CD14-positive monocyte (primary cell): Measurements from ENCODE around the gene TTC9C. TPM values are rescaled to one million over a fixed set of nuclear protein-coding genes. Genes with fewer than 3 reads are reported as not detected.

ENCODE experiments used
- DNase-seq, 3 donors: peaks; one replicate each; pipeline ENCODE4 v3.0.0-alpha.2; 2011 to 2022
- H2AFZ ChIP-seq: 2 replicates; pipeline ENCODE4 v1.6.0; 2012; ENCODE audit warnings: mild to moderate bottlenecking, low read depth, low read length, inconsistent platforms; ENCODE audit not compliant: insufficient read depth, poor library complexity, severe bottlenecking
- H3K27ac ChIP-seq, 2 donors: 1 replicate in 1 of 2; 2 replicates in 1 of 2; pipeline ENCODE4 v1.5.1; 2012 to 2013; ENCODE audit warnings: low read length in 2 of 2, control low read depth in 1 of 2, inconsistent platforms in 1 of 2, low read depth in 1 of 2, mild to moderate bottlenecking in 1 of 2
- H3K27me3 ChIP-seq, 2 donors: one replicate each; pipeline versions ENCODE4 v1.6.0 to v1.6.1; 2011 to 2013; ENCODE audit warnings: low read length in 2 of 2; ENCODE audit not compliant: control insufficient read depth in 2 of 2, insufficient read depth in 2 of 2
- H3K36me3 ChIP-seq, 2 donors: replicated peaks in 1 of 2; 1 replicate in 1 of 2; 2 replicates in 1 of 2; pipeline versions ENCODE4 v1.5.1 to v1.6.1; 2012 to 2013; ENCODE audit warnings: low read length in 2 of 2, control low read depth in 1 of 2, inconsistent platforms in 1 of 2, mild to moderate bottlenecking in 1 of 2; ENCODE audit not compliant: insufficient read depth in 2 of 2, control insufficient read depth in 1 of 2
- H3K4me1 ChIP-seq, 2 donors: 1 replicate in 1 of 2; 2 replicates in 1 of 2; pipeline versions ENCODE4 v1.5.1 to v1.6.1; 2012 to 2013; ENCODE audit warnings: low read length in 2 of 2, control low read depth in 1 of 2, inconsistent platforms in 1 of 2, mild to moderate bottlenecking in 1 of 2, moderate library complexity in 1 of 2; ENCODE audit not compliant: insufficient read depth in 2 of 2, control insufficient read depth in 1 of 2
- H3K4me2 ChIP-seq: replicated peaks from 2 replicates; pipeline ENCODE3; 2012; ENCODE audit warnings: low read length, moderate library complexity, mild to moderate bottlenecking; ENCODE audit not compliant: poor library complexity, severe bottlenecking; ENCODE audit errors: extremely low read depth
- H3K4me3 ChIP-seq, 3 experiments: fragments of 200-600 bp in 1 of 3; sonication (generic) in 1 of 3; replicated peaks in 1 of 3; 1 replicate in 2 of 3; 2 replicates in 1 of 3; pipeline ENCODE4 v1.5.1; 2011 to 2013; ENCODE audit warnings: low read length in 3 of 3, mild to moderate bottlenecking in 3 of 3, control low read depth in 2 of 3, low read depth in 2 of 3, inconsistent platforms in 1 of 3, moderate library complexity in 1 of 3
- H3K79me2 ChIP-seq: 2 replicates; pipeline ENCODE4 v1.6.0; 2012; ENCODE audit warnings: mild to moderate bottlenecking, control low read depth, inconsistent platforms, low read length, moderate library complexity; ENCODE audit not compliant: insufficient read depth
- H3K9ac ChIP-seq: 2 replicates; pipeline ENCODE4 v1.6.0; 2017; ENCODE audit warnings: low read length, mild to moderate bottlenecking; ENCODE audit not compliant: insufficient read depth, poor library complexity, severe bottlenecking
- H3K9me3 ChIP-seq, 2 donors: replicated peaks in 1 of 2; 1 replicate in 1 of 2; 2 replicates in 1 of 2; pipeline versions ENCODE4 v1.5.1 to v1.6.1; 2012 to 2013; ENCODE audit warnings: low read length in 2 of 2, control low read depth in 1 of 2; ENCODE audit not compliant: control insufficient read depth in 1 of 2, insufficient read depth in 1 of 2
- H4K20me1 ChIP-seq: 2 replicates; pipeline ENCODE4 v1.6.0; 2012; ENCODE audit warnings: mild to moderate bottlenecking, low read length, control low read depth, moderate library complexity; ENCODE audit not compliant: insufficient read depth
- H3K27ac Mint-ChIP-seq, 7 donors: one replicate each; pipeline ENCODE4 v1.8.0; 2020; ENCODE audit warnings: mild to moderate bottlenecking in 7 of 7, mixed read lengths in 7 of 7, moderate library complexity in 6 of 7, inconsistent platforms in 2 of 7
- H3K27me3 Mint-ChIP-seq, 3 donors: one replicate each; pipeline ENCODE4 v1.8.0; 2021 to 2022; ENCODE audit warnings: low read depth in 3 of 3, mild to moderate bottlenecking in 3 of 3, mixed read lengths in 3 of 3, moderate library complexity in 3 of 3, inconsistent platforms in 1 of 3
- H3K36me3 Mint-ChIP-seq, 2 donors: one replicate each; pipeline ENCODE4 v1.8.0; 2020; ENCODE audit warnings: mixed read lengths in 2 of 2, inconsistent platforms in 1 of 2, mild to moderate bottlenecking in 1 of 2
- H3K4me1 Mint-ChIP-seq: one replicate; pipeline ENCODE4 v1.8.0; 2020; ENCODE audit warnings: mild to moderate bottlenecking, mixed read lengths
- H3K4me3 Mint-ChIP-seq, 2 donors: one replicate each; pipeline ENCODE4 v1.8.0; 2020; ENCODE audit warnings: mild to moderate bottlenecking in 2 of 2, mixed read lengths in 2 of 2, moderate library complexity in 1 of 2
- H3K9me3 Mint-ChIP-seq, 7 donors: one replicate each; pipeline ENCODE4 v1.8.0; 2020 to 2022; ENCODE audit warnings: mixed read lengths in 7 of 7, mild to moderate bottlenecking in 6 of 7, moderate library complexity in 6 of 7, inconsistent platforms in 2 of 7
- CTCF ChIP-seq: fragments of 200-600 bp; IDR thresholded peaks from one replicate; pipeline ENCODE4 v1.8.0; 2022; ENCODE audit warnings: antibody characterized with exemption, mild to moderate bottlenecking
- WGBS: methylation state at CpG from one replicate; pipeline ENCODE4 v1.1.5; 2013; ENCODE audit warnings: missing lambda C conversion rate; ENCODE audit not compliant: insufficient coverage; 5-methylcytosine and 5-hydroxymethylcytosine counted together
- intact Hi-C, 2 donors: fragments of 100-400 bp; cut with micrococcal nuclease; formaldehyde crosslinking; loops; one replicate each; pipeline versions ENCODE4 v1.15.0 to v1.15.1; 2023
- polyA plus RNA-seq, 3 donors: library from polyadenylated mRNA; depleted of rRNA in 1 of 3; unstranded in 2 of 3; stranded (reverse) in 1 of 3; fragments of 300-500 nt in 2 of 3; fragments of >200 nt in 1 of 3; fragmentation: Illumina TruSeq in 2 of 3; gene quantifications; 1 replicate in 2 of 3; 2 replicates in 1 of 3; pipeline ENCODE4 v1.2.3, GENCODE V29; 2012 to 2021

The TTC9C gene
- polyA plus RNA-seq, 3 donors: 17.9 to 21.6 (median 20.4) TPM

DNA sequence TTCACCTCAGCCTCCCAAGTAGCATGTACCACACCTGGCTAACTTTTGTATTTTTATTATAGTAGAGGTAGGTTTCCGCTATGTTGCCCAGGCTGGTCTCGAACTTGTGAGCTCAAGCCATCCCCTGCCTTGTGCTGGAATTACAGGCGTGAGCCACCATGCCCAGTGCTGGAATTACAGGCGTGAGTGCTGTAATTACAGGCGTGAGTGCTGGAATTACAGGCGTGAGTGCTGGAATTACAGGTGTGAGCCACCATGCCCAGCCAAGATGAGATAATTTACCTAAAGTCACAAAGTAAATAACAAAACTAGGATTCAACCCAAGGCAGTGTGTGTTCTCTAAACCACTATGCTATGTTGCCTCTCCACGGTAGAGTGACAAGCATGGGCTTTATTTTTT lies 45.8 kb upstream of the TTC9C start:
- Histone ChIP-seq H3K27me3 (peaks cover 2 to 10% of the 10 kb centered on the region in 2 donors), H3K9me3 (no peaks in the 10 kb centered on the region), H2AFZ (peak overlapping the region; percentile 13), H3K4me3 (no peak overlapping the region), H4K20me1 (peaks cover 6% of the 10 kb centered on the region), H3K79me2 (peaks cover 15% of the 10 kb centered on the region), H3K9ac (no peak overlapping the region), H3K4me1 (peaks cover 13 to 18% of the 10 kb centered on the region in 2 donors), H3K27ac (no peak overlapping the region), H3K4me2 (no peak overlapping the region), H3K36me3 (peaks cover 5% of the 10 kb centered on the region in 2 donors)
- intact Hi-C loops: no loop called here
- peak overlapping the region in 1 of 7 donors; percentile 80 for H3K27ac Mint-ChIP-seq
- peaks cover 18% of the 10 kb centered on the region for H3K4me1 Mint-ChIP-seq
- no peak for DNase-seq
- H3K4me3 Mint-ChIP-seq: no peak overlapping the region
- no peaks in the 10 kb centered on the region for H3K9me3 Mint-ChIP-seq
- H3K27me3 Mint-ChIP-seq: peaks cover 10 to 16% (median 13%) of the 10 kb centered on the region in 3 donors
- H3K36me3 Mint-ChIP-seq: peaks cover 6 to 8% of the 10 kb centered on the region in 2 donors
- TF ChIP-seq CTCF: no peak
- WGBS: 100% methylated on average over 2 of the region's 7 CpGs

DNA sequence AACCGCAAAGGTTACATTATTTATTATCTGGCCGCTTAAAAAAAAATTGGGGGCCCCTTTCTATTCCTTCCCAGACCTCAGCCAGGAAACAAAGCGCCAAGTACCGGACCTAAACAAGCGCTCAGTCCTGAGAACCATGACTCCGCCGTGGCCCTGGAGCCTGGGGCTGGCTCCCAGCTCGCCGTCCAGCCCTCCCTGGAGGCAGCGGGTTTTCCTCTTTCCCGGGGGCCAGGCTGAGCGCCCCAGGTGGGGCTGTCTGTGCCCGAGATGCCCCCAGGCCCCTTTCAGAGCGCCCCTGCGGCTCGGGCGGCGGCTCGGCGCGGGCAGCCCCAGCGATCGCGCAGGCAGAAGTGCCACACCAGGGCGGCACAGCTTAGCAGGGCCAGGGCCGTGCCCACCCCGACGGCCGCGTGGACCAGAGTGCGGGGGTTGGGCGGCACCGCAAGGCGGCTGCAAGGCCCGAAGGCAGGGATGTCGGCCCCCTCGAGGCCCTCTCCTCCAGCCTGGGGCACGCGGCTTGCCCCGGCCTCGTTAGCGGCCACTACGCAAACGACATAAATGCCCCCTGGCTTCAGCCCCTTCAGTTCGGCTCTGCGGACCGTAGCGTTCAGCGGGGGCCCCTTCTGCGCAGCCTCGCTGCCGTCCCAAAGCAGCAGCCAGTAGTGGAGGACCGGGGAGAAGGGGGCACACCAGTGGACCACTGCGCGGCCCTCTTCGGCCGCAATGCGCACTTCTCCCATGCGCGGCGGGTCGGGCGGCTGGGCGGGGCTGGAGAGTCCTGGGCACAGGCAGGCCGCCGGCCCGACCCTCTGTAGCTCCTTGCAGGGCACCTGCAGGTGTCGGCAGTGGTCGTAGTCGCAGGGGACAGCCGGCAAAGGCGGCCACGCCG lies 40.5 kb upstream of the TTC9C start:
- peak overlapping the region; percentile 53 to 80 for H3K4me3 Mint-ChIP-seq

More for the DNA sequence above, 40.5 kb upstream of the TTC9C start:
- H3K4me1 Mint-ChIP-seq: peaks cover 5% of the 10 kb centered on the region
- H3K9me3 Mint-ChIP-seq: peaks cover 0 to 4% (median 0%) of the 10 kb centered on the region in 7 donors
- intact Hi-C loops: loop anchor here in 1 of 2 donors (5.0 kb wide), 1 partner anchor 290 kb away; no protein-coding TSS in a partner anchor
- Histone ChIP-seq H4K20me1 (no peaks in the 10 kb centered on the region), H3K9ac (peak overlapping the region; percentile 36), H3K4me1 (peaks cover 5 to 8% of the 10 kb centered on the region in 2 donors), H3K4me3 (no peak overlapping the region), H3K27me3 (peaks cover 9 to 26% of the 10 kb centered on the region in 2 donors), H3K27ac (no peak overlapping the region), H3K36me3 (peaks cover 26 to 32% of the 10 kb centered on the region in 2 donors), H3K9me3 (no peaks in the 10 kb centered on the region), H3K79me2 (no peaks in the 10 kb centered on the region), H3K4me2 (peak overlapping the region; percentile 58), H2AFZ (peak overlapping the region; percentile 72)
- no peak for DNase-seq
- H3K27me3 Mint-ChIP-seq: peaks cover 26 to 32% (median 29%) of the 10 kb centered on the region in 3 donors
- 36% methylated on average over 73 of the region's 74 CpGs for WGBS
- no peak overlapping the region for H3K27ac Mint-ChIP-seq
- TF ChIP-seq CTCF: no peak
- H3K36me3 Mint-ChIP-seq: peaks cover 37 to 39% of the 10 kb centered on the region in 2 donors
